ENCODE measurements around the gene NKAIN2. TPM values are rescaled to one million over a fixed set of nuclear protein-coding genes. Genes with fewer than 3 reads are reported as not detected.

The NKAIN2 gene
- total RNA-seq, 2 donors from 2014 or later = 0.68 TPM; not detected in 1

DNA sequence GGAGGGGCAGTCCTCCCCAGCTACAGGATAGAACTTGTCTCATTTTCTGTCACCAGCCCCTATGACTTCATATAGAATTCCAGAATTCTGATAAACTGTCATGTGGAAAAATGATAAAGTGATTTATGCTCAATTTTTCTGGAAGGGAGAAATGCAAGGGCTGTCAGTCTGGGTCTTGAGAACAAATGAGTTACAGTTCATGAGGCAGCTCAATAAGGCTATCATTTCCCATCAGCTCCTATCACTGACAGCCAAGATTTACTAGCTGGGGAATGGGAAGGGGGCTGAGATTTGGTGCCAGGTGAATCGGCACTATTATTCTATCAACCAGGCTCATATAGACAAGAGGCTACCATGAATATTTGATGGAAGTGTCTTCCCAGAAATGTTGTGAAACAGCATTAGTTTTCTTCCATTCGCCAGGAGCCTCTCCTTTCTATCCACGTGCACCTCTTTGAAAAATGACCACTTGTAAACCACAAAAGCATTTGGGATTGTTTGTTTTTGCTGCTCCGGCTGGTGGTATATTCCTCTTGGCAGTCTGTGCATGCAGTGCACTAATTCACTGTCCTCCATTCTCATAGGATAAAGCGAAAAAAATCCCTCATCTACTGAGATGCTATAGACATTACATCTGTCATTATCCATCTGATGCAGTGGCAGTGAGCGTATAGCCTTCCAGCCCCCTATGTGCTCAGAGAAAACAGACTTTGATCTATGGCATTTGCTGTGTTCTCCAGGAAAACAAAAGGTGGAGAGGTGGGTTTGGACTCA lies 629.9 kb downstream of the NKAIN2 start:
- Histone ChIP-seq H3K4me3 (no peak overlapping the region), H3K27ac (no peak overlapping the region), H3K36me3 (no peaks in the 10 kb centered on the region), H3K9me3 (no peaks in the 10 kb centered on the region), H3K4me1 (replicated peaks) (no peaks in the 10 kb centered on the region), H3K27me3 (replicated peaks; ENCODE audit: insufficient read depth) (no peaks in the 10 kb centered on the region)
- intact Hi-C loops (cut with DNase I) = no loop called here
- WGBS = 61% methylated on average over 6 of the region's 6 CpGs
- no peak for TF ChIP-seq POLR2AphosphoS5 (IDR thresholded peaks at IDR 0.05)
- no peak for TF ChIP-seq POLR2A (IDR thresholded peaks at IDR 0.05)
- TF ChIP-seq, protein P1, sequence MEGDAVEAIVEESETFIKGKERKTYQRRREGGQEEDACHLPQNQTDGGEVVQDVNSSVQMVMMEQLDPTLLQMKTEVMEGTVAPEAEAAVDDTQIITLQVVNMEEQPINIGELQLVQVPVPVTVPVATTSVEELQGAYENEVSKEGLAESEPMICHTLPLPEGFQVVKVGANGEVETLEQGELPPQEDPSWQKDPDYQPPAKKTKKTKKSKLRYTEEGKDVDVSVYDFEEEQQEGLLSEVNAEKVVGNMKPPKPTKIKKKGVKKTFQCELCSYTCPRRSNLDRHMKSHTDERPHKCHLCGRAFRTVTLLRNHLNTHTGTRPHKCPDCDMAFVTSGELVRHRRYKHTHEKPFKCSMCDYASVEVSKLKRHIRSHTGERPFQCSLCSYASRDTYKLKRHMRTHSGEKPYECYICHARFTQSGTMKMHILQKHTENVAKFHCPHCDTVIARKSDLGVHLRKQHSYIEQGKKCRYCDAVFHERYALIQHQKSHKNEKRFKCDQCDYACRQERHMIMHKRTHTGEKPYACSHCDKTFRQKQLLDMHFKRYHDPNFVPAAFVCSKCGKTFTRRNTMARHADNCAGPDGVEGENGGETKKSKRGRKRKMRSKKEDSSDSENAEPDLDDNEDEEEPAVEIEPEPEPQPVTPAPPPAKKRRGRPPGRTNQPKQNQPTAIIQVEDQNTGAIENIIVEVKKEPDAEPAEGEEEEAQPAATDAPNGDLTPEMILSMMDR (IDR thresholded peaks at IDR 0.05) = no peak
- DNase-seq (ENCODE audit: low spot score) = no peak

DNA sequence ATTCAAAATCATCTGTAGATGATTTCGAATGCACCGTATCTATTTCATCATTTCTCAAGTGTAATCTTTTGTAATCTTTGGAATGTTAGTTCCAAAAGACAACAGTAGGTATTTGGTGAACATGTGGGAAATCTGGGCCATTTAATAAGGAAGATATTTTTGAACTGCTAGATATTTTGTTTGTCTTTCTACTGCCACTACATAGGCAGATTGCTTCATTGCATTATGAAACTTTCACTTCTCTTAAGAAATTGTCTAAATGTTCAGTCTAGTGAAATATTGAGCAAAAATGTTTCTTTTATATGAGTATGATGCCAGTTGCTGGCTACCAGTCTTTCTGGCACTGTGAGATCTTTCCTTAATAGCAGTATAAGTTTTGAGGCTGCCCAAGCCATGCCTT lies 630.8 kb downstream of the NKAIN2 start:
- Histone ChIP-seq H3K4me1 (replicated peaks) (no peaks in the 10 kb centered on the region), H3K36me3 (no peaks in the 10 kb centered on the region), H3K9me3 (no peaks in the 10 kb centered on the region), H3K27me3 (replicated peaks; ENCODE audit: insufficient read depth) (no peaks in the 10 kb centered on the region), H3K27ac (no peak overlapping the region), H3K4me3 (no peak overlapping the region)
- DNase-seq (ENCODE audit: low spot score) = no peak
- TF ChIP-seq POLR2AphosphoS5 (IDR thresholded peaks at IDR 0.05) (no peak), POLR2A (IDR thresholded peaks at IDR 0.05) (no peak)
- TF ChIP-seq, protein P1 (IDR thresholded peaks at IDR 0.05) = no peak
- intact Hi-C loops (cut with DNase I) = no loop called here
- WGBS = 87% methylated on average over 2 of the region's 2 CpGs

DNA sequence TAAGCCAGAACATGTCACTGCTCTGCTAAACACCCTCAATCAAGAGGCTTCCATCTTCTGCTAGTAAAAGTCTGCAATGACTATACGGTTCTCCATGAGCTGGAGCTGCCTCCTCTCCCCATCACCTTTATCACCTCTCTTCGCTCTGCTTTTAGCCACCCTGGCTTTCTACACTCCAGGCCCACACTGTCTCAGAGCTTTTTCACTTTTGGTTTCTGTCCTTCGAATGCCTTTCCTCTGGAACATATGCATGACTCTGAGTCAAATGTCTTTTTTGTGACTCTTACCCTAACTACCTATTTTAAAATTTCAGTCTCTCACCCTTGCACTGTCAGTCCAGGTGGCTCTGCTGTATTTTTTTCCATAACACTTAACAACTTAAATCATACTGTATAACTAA lies 633.1 kb downstream of the NKAIN2 start:
- WGBS = 88% methylated on average over 3 of the region's 3 CpGs
- Histone ChIP-seq H3K36me3 (no peaks in the 10 kb centered on the region), H3K4me3 (no peak overlapping the region), H3K4me1 (replicated peaks) (no peaks in the 10 kb centered on the region), H3K9me3 (no peaks in the 10 kb centered on the region), H3K27ac (no peak overlapping the region), H3K27me3 (replicated peaks; ENCODE audit: insufficient read depth) (no peaks in the 10 kb centered on the region)
- DNase-seq (ENCODE audit: low spot score) = no peak
- intact Hi-C loops (cut with DNase I) = no loop called here
- TF ChIP-seq POLR2A (IDR thresholded peaks at IDR 0.05) (no peak), POLR2AphosphoS5 (IDR thresholded peaks at IDR 0.05) (no peak)
- TF ChIP-seq, protein P1 (IDR thresholded peaks at IDR 0.05) = no peak

DNA sequence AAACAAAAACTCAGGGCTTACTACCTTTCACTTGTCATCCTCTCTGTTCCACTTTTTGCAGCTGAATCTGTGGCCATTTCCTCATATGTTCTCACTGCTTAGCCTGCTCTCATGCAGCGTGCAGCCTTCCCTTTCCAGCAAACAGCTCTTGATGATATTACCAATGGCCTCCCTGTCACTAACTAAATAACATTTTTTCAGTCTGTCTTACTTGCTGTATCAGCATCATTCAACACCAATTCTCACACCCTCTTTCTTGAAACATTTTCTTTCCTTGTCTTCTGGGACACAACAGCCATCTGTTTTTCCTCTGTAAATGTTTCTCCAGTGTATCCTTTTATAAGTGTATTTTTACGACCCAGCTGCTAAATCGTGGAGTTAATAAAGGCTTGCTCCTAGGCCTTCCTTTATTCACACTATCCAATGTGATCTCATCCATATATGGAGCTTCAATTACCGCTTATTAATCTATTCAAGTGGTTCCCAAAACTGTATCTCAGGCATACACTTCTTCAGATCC lies 634.9 kb downstream of the NKAIN2 start:
- Histone ChIP-seq H3K27me3 (replicated peaks; ENCODE audit: insufficient read depth) (no peaks in the 10 kb centered on the region), H3K27ac (no peak overlapping the region), H3K4me1 (replicated peaks) (no peaks in the 10 kb centered on the region), H3K36me3 (no peaks in the 10 kb centered on the region), H3K4me3 (no peak overlapping the region), H3K9me3 (no peaks in the 10 kb centered on the region)
- TF ChIP-seq, protein P1 (IDR thresholded peaks at IDR 0.05) = no peak
- TF ChIP-seq POLR2A (IDR thresholded peaks at IDR 0.05) (no peak), POLR2AphosphoS5 (IDR thresholded peaks at IDR 0.05) (no peak)
- intact Hi-C loops (cut with DNase I) = no loop called here
- 56% methylated on average over 4 of the region's 4 CpGs for WGBS
- no peak for DNase-seq (ENCODE audit: low spot score)

DNA sequence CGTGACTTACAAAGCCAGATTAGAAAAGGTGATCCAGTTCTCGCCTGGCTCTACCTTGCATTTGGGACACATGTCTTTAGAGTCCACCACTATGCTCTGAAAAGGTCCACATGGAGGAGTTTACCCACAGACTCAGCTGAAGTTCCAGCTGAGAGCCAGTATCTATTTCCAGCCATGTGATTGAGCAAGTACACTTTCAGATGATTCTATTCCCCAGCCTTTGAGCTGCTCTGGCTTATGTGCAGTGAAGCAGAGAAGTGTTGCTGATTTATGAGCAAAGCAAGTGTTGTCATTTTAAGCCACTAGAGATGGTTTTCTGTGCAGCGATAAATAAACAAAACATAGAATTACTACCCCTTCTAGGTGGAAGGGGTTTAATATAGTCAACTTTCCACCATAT lies 637.8 kb downstream of the NKAIN2 start:
- Histone ChIP-seq H3K27ac (no peak overlapping the region), H3K4me3 (no peak overlapping the region), H3K4me1 (replicated peaks) (no peaks in the 10 kb centered on the region), H3K36me3 (no peaks in the 10 kb centered on the region), H3K27me3 (replicated peaks; ENCODE audit: insufficient read depth) (no peaks in the 10 kb centered on the region), H3K9me3 (no peaks in the 10 kb centered on the region)
- no peak for DNase-seq (ENCODE audit: low spot score)
- TF ChIP-seq, protein P1 (IDR thresholded peaks at IDR 0.05) = no peak
- TF ChIP-seq POLR2A (IDR thresholded peaks at IDR 0.05) = no peak
- intact Hi-C loops (cut with DNase I) = no loop called here
- WGBS = 93% methylated on average over 3 of the region's 3 CpGs
